Measurements from ENCODE around the gene GPX2. TPM values are rescaled to one million over a fixed set of nuclear protein-coding genes. Genes with fewer than 3 reads are reported as not detected.

Gene GPX2
- total and polyA plus RNA-seq, 2 donors = 1.5 to 20.3 TPM

DNA sequence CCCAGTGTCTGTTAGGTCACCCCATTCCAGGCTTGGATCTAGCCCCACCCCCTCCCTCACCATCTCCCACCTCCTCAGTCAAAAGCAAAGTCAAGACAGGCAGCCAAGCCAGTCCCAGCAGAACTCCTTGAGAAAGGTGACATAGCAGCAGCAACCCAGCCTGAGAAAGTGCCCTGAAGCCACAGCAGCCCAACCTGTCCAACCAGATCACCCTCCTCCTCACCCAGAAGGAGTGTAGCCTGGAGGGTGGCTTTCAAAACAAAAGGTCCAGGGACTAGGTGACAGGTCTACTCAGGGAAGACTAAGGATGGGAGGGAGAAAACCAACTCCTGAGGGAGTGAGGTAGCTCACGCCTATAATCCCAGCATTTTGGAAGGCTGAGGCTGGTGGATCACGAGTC lies 24.4 kb upstream of the GPX2 start:
- Histone ChIP-seq H3K4me1 (ENCODE audit: control insufficient read depth in 2 of 2, insufficient read depth in 2 of 2, low read length in 2 of 2) (peaks cover 2 to 22% of the 10 kb centered on the region in 2 donors), H3K27ac (ENCODE audit: low read depth in 1 of 2, low read length in 1 of 2) (no peak overlapping the region), H3K36me3 (ENCODE audit: control insufficient read depth in 2 of 2, insufficient read depth in 2 of 2, low read length in 1 of 2) (no peaks in the 10 kb centered on the region), H3K27me3 (ENCODE audit: control insufficient read depth in 2 of 2, insufficient read depth in 1 of 2, low read length in 1 of 2) (peaks cover 0 to 11% of the 10 kb centered on the region in 2 donors), H3K9me3 (ENCODE audit: control insufficient read depth in 2 of 2, insufficient read depth in 1 of 2, low read length in 1 of 2) (no peaks in the 10 kb centered on the region), H3K4me3 (ENCODE audit: low read length in 2 of 2) (no peak overlapping the region)
- DNase-seq (ENCODE audit: low read depth in 6 of 9, low spot score in 9 of 9) = no peak
- WGBS = 100% methylated on average over 2 of the region's 2 CpGs

DNA sequence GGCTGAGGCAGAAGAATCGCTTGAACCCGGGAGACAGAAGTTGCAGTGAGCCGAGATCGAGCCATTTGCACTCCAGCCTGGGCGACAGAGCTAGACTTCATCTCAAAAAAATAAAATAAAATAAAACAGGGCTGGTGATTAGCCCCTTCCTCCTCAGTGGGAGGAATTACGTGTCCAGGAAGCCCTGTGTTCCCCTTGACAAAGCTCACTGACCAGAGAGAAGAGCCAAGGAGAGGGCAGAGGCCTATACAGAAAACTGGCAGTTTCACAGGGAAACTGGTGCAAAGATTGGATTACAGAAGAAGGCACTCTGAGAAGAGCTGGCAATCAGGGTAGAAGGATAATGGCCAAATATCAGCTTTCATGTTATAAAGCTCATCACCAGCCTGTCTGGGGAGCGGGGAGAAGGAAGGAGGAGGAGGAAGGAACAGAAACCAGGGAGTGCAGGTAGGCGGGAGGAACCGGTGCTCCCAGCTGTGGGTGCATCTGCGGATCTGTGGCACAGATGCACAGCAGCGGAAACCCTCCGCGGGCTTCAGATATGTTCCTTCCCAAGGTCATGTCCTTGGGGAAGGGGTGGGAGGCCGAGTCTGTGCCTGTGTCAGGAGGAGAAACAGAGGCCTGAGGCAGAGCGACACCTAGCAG lies 22.9 kb upstream of the GPX2 start:
- WGBS = 95% methylated on average over 15 of the region's 15 CpGs

DNA sequence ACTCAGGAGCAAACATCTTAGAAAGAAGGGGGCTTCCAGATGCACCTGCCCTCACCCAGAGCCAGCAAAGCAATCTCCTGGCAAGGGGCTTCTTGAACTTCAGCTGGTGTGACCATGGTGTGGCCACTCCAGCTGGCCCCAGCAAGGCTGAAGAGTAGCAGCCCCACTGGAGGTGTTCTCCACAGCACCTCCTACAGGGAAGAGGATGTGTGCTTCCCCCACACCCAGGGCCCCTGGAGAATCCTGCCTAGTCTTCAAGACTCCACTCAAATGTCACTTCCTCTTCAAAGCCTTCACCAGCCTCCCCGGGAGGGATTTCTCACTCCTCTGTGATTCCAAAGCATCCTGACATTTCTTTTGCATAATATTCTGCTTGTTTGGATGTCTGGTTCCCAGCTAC lies 21.1 kb upstream of the GPX2 start:
- Histone ChIP-seq H3K9me3 (ENCODE audit: control insufficient read depth in 2 of 2, insufficient read depth in 1 of 2, low read length in 1 of 2) (no peaks in the 10 kb centered on the region), H3K4me3 (ENCODE audit: low read length in 2 of 2) (no peak overlapping the region), H3K27ac (ENCODE audit: low read depth in 1 of 2, low read length in 1 of 2) (no peak overlapping the region), H3K36me3 (ENCODE audit: control insufficient read depth in 2 of 2, insufficient read depth in 2 of 2, low read length in 1 of 2) (peaks cover 3% of the 10 kb centered on the region in 2 donors), H3K27me3 (ENCODE audit: control insufficient read depth in 2 of 2, insufficient read depth in 1 of 2, low read length in 1 of 2) (no peaks in the 10 kb centered on the region), H3K4me1 (ENCODE audit: control insufficient read depth in 2 of 2, insufficient read depth in 2 of 2, low read length in 2 of 2) (peaks cover 2 to 8% of the 10 kb centered on the region in 2 donors)
- 62% methylated on average over 1 of the region's 1 CpG for WGBS
- DNase-seq (ENCODE audit: low read depth in 6 of 9, low spot score in 9 of 9) = no peak

More for the DNA sequence above, 22.9 kb upstream of the GPX2 start:
- peaks cover 0 to 3% of the 10 kb centered on the region in 2 donors for H3K36me3 ChIP-seq (ENCODE audit: control insufficient read depth in 2 of 2, insufficient read depth in 2 of 2, low read length in 1 of 2)
- no peak overlapping the region for H3K4me3 ChIP-seq (ENCODE audit: low read length in 2 of 2)
- H3K27me3 ChIP-seq (ENCODE audit: control insufficient read depth in 2 of 2, insufficient read depth in 1 of 2, low read length in 1 of 2) = no peaks in the 10 kb centered on the region
- DNase-seq (ENCODE audit: low read depth in 6 of 9, low spot score in 9 of 9) = no peak
- no peak overlapping the region for H3K27ac ChIP-seq (ENCODE audit: low read depth in 1 of 2, low read length in 1 of 2)
- H3K4me1 ChIP-seq (ENCODE audit: control insufficient read depth in 2 of 2, insufficient read depth in 2 of 2, low read length in 2 of 2) = peaks cover 0 to 16% of the 10 kb centered on the region in 2 donors
- H3K9me3 ChIP-seq (ENCODE audit: control insufficient read depth in 2 of 2, insufficient read depth in 1 of 2, low read length in 1 of 2) = no peaks in the 10 kb centered on the region

DNA sequence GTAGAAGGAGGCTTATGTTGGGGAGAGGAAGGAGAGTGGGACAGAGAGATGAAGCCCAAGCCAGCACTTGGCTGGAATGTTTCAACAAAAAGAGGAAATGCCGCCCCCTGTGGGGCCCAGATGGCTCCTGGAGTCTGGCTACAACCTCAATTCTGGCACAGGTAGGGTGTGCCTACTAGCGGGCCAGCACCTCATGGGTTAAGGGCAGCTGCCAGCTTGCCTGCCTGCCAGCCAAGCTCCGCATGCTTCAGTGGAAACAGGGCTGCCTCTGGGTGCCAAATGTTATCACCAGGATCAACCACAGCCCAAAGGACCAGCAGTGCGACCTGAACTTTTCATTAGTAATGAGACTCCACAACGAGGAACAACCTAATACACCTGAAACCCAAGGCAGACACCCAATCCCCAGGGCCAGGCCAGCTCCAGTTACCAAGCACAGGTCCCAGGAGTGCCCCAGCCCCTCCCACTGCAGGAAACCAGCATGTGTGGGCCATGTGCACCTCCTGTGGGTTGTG lies 18.3 kb upstream of the GPX2 start:
- H3K4me1 ChIP-seq (ENCODE audit: control insufficient read depth in 2 of 2, insufficient read depth in 2 of 2, low read length in 2 of 2) = peaks cover 2 to 7% of the 10 kb centered on the region in 2 donors
- H3K4me3 ChIP-seq (ENCODE audit: low read length in 2 of 2) = no peak overlapping the region
- DNase-seq (ENCODE audit: low read depth in 6 of 9, low spot score in 9 of 9) = no peak
- no peak overlapping the region for H3K27ac ChIP-seq (ENCODE audit: low read depth in 1 of 2, low read length in 1 of 2)
- H3K27me3 ChIP-seq (ENCODE audit: control insufficient read depth in 2 of 2, insufficient read depth in 1 of 2, low read length in 1 of 2) = no peaks in the 10 kb centered on the region
- H3K36me3 ChIP-seq (ENCODE audit: control insufficient read depth in 2 of 2, insufficient read depth in 2 of 2, low read length in 1 of 2) = peaks cover 6 to 8% of the 10 kb centered on the region in 2 donors
- WGBS = 66% methylated on average over 5 of the region's 5 CpGs
- no peaks in the 10 kb centered on the region for H3K9me3 ChIP-seq (ENCODE audit: control insufficient read depth in 2 of 2, insufficient read depth in 1 of 2, low read length in 1 of 2)

DNA sequence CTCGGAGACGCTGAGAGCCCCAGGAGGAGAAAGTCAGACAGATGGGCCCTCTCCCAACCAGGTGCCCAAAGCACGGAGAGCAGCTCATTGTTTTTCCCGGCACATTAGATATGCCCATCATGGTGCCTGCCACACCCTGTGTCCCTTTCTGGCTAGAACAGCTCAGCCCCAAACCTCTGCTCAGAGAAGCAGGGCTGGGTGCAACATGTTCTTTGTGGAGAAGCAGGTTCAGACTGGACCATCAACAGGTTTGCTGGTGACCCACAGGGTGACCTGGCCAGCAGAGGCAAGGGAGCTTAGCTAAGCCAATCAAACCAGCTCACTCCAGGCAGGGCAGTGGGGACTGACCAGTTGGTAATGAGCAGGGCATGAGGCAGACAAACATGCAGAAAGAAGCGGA lies 16.2 kb upstream of the GPX2 start:
- H3K27ac ChIP-seq (ENCODE audit: low read depth in 1 of 2, low read length in 1 of 2) = no peak overlapping the region
- H3K27me3 ChIP-seq (ENCODE audit: control insufficient read depth in 2 of 2, insufficient read depth in 1 of 2, low read length in 1 of 2) = no peaks in the 10 kb centered on the region
- no peak overlapping the region for H3K4me3 ChIP-seq (ENCODE audit: low read length in 2 of 2)
- peaks cover 2 to 7% of the 10 kb centered on the region in 2 donors for H3K4me1 ChIP-seq (ENCODE audit: control insufficient read depth in 2 of 2, insufficient read depth in 2 of 2, low read length in 2 of 2)
- H3K36me3 ChIP-seq (ENCODE audit: control insufficient read depth in 2 of 2, insufficient read depth in 2 of 2, low read length in 1 of 2) = peaks cover 6 to 12% of the 10 kb centered on the region in 2 donors
- WGBS = 96% methylated on average over 5 of the region's 5 CpGs
- H3K9me3 ChIP-seq (ENCODE audit: control insufficient read depth in 2 of 2, insufficient read depth in 1 of 2, low read length in 1 of 2) = no peaks in the 10 kb centered on the region
- no peak for DNase-seq (ENCODE audit: low read depth in 6 of 9, low spot score in 9 of 9)

DNA sequence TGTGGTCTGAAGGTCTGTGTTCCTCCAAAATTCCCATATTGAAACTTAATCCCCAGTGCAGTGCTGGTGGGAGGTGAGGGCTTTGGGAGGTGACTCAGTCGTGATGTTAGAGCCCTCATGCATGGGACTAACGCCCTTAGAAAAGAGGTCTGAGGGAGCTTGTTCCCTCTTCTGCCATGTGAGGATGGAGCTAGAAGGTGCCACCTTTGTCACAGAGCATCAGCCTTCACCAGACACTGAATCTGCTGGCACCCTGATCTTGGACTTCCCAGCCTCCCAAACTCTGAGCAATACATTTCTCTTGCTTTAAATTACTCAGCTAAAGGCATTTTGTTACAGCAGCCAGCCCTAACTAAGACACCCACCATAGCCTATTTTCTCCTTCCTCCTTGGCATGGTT lies 15.7 kb upstream of the GPX2 start:
- no peak for DNase-seq (ENCODE audit: low read depth in 6 of 9, low spot score in 9 of 9)
- 100% methylated on average over 2 of the region's 2 CpGs for WGBS
- Histone ChIP-seq H3K9me3 (ENCODE audit: control insufficient read depth in 2 of 2, insufficient read depth in 1 of 2, low read length in 1 of 2) (no peaks in the 10 kb centered on the region), H3K36me3 (ENCODE audit: control insufficient read depth in 2 of 2, insufficient read depth in 2 of 2, low read length in 1 of 2) (peaks cover 6 to 12% of the 10 kb centered on the region in 2 donors), H3K27me3 (ENCODE audit: control insufficient read depth in 2 of 2, insufficient read depth in 1 of 2, low read length in 1 of 2) (no peaks in the 10 kb centered on the region), H3K27ac (ENCODE audit: low read depth in 1 of 2, low read length in 1 of 2) (no peak overlapping the region), H3K4me1 (ENCODE audit: control insufficient read depth in 2 of 2, insufficient read depth in 2 of 2, low read length in 2 of 2) (peaks cover 2 to 7% of the 10 kb centered on the region in 2 donors), H3K4me3 (ENCODE audit: low read length in 2 of 2) (no peak overlapping the region)

DNA sequence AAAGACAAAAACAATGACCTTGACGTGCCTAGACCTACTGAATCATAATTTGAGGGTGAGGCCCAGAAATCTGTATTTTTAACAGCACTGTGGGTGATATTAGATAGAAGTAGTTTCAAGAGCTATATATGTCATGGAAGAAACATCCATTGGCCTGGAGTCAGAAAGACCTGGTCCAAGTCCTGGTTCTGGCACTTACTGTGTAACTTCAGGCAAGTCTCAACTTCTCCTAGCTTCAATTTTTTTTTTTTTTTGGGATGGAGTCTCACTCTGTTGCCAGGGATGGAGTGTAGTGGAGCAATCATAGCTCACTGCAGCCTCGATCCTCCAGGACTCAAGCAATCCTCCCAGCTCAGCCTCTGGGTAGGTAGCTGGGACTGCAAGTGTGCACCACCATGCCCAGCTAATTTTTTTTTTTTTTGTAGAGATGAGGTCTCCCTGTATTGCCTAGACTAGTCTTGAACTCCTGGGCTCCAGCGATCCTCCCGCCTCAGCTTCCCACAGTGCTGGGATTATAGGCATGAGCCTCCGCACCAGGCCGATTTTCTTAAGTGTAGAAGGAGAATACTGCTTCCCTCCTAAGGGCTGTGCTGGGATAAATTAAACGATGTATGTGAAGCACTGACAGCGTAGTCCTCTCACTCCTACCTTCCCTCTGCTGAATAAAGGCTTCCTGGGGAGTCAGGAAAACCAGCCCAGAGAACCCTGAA lies 14.3 kb upstream of the GPX2 start:
- Histone ChIP-seq H3K36me3 (ENCODE audit: control insufficient read depth in 2 of 2, insufficient read depth in 2 of 2, low read length in 1 of 2) (peaks cover 9 to 12% of the 10 kb centered on the region in 2 donors), H3K9me3 (ENCODE audit: control insufficient read depth in 2 of 2, insufficient read depth in 1 of 2, low read length in 1 of 2) (no peaks in the 10 kb centered on the region), H3K27ac (ENCODE audit: low read depth in 1 of 2, low read length in 1 of 2) (no peak overlapping the region), H3K4me3 (ENCODE audit: low read length in 2 of 2) (no peak overlapping the region), H3K27me3 (ENCODE audit: control insufficient read depth in 2 of 2, insufficient read depth in 1 of 2, low read length in 1 of 2) (no peaks in the 10 kb centered on the region), H3K4me1 (ENCODE audit: control insufficient read depth in 2 of 2, insufficient read depth in 2 of 2, low read length in 2 of 2) (peaks cover 2 to 7% of the 10 kb centered on the region in 2 donors)
- no peak for DNase-seq (ENCODE audit: low read depth in 6 of 9, low spot score in 9 of 9)
- 90% methylated on average over 8 of the region's 8 CpGs for WGBS

DNA sequence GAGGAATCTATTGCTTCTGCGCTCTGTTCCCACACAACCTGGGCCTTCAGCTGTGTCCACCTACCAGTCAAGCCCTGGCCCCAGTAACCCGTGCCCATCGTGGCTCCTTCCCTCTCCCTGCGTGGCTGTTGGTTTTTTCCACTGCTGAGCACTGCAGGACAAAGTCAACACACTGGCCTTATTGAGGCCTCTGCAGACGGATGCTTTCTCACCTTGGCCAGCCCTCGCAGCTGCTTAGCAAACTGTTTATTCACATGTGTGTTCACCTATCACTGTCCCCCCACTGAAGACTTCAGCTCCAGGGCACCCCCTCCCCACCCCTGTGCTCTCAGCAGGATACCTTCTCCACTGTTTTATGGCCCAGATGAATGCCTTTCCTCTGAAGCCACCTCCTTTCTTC lies 12.8 kb upstream of the GPX2 start:
- H3K9me3 ChIP-seq (ENCODE audit: control insufficient read depth in 2 of 2, insufficient read depth in 1 of 2, low read length in 1 of 2) = no peaks in the 10 kb centered on the region
- H3K4me3 ChIP-seq (ENCODE audit: low read length in 2 of 2) = no peak overlapping the region
- WGBS = 98% methylated on average over 6 of the region's 6 CpGs
- H3K27ac ChIP-seq (ENCODE audit: low read depth in 1 of 2, low read length in 1 of 2) = no peak overlapping the region
- peaks cover 15 to 24% of the 10 kb centered on the region in 2 donors for H3K36me3 ChIP-seq (ENCODE audit: control insufficient read depth in 2 of 2, insufficient read depth in 2 of 2, low read length in 1 of 2)
- no peaks in the 10 kb centered on the region for H3K27me3 ChIP-seq (ENCODE audit: control insufficient read depth in 2 of 2, insufficient read depth in 1 of 2, low read length in 1 of 2)
- H3K4me1 ChIP-seq (ENCODE audit: control insufficient read depth in 2 of 2, insufficient read depth in 2 of 2, low read length in 2 of 2) = peaks cover 0 to 2% of the 10 kb centered on the region in 2 donors
- DNase-seq (ENCODE audit: low read depth in 6 of 9, low spot score in 9 of 9) = no peak

DNA sequence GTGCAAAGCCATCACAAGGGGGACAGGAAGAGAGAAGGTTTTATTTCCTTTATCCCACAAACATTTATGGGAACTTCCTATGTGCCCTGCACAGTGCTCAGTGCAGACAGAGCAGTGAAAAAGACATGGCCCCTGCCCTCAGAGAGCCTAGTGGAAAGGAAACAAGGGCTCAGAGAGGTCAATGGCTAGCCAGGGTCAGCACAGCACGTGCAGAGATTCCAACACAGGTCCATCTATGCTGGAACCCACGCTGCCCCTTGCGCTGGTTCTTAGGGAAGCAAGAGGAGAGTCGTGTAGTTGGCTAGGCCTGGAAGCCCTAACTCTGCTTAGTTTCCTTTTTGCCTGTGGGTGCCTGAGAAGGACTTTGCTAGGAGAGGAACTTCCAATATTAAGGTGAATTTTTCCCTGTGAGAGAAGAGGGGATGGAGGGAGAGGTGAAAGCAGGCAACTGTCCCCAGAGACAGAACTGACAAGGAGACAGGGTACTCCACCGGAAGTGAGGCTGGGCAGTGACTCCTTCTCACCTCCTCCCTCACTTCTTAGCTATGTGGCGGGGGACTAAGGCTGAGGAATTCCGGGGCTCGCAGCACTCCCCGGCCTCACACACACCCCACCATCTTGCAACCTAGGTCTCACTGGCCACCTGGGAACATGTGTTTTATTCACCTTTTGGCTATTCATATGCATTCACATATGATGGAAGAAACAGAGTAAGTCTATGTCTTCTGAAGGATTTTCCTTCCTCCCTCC lies 12.1 kb upstream of the GPX2 start:
- Histone ChIP-seq H3K4me1 (ENCODE audit: control insufficient read depth in 2 of 2, insufficient read depth in 2 of 2, low read length in 2 of 2) (no peaks in the 10 kb centered on the region), H3K27ac (ENCODE audit: low read depth in 1 of 2, low read length in 1 of 2) (no peak overlapping the region), H3K9me3 (ENCODE audit: control insufficient read depth in 2 of 2, insufficient read depth in 1 of 2, low read length in 1 of 2) (no peaks in the 10 kb centered on the region), H3K36me3 (ENCODE audit: control insufficient read depth in 2 of 2, insufficient read depth in 2 of 2, low read length in 1 of 2) (peaks cover 15 to 27% of the 10 kb centered on the region in 2 donors), H3K27me3 (ENCODE audit: control insufficient read depth in 2 of 2, insufficient read depth in 1 of 2, low read length in 1 of 2) (no peaks in the 10 kb centered on the region), H3K4me3 (ENCODE audit: low read length in 2 of 2) (no peak overlapping the region)
- no peak for DNase-seq (ENCODE audit: low read depth in 6 of 9, low spot score in 9 of 9)
- WGBS = 98% methylated on average over 9 of the region's 9 CpGs

All from thymus (tissue), 11 donors.